Anterior cingulate cortex (tissue), 58 donors: ENCODE measurements around the gene ACSL6.

ENCODE experiments used
- DNase-seq, 58 donors: peaks; one replicate each; lab custom pipeline; 2025; lab: John Stamatoyannopoulos, UW

Gene ACSL6

DNA sequence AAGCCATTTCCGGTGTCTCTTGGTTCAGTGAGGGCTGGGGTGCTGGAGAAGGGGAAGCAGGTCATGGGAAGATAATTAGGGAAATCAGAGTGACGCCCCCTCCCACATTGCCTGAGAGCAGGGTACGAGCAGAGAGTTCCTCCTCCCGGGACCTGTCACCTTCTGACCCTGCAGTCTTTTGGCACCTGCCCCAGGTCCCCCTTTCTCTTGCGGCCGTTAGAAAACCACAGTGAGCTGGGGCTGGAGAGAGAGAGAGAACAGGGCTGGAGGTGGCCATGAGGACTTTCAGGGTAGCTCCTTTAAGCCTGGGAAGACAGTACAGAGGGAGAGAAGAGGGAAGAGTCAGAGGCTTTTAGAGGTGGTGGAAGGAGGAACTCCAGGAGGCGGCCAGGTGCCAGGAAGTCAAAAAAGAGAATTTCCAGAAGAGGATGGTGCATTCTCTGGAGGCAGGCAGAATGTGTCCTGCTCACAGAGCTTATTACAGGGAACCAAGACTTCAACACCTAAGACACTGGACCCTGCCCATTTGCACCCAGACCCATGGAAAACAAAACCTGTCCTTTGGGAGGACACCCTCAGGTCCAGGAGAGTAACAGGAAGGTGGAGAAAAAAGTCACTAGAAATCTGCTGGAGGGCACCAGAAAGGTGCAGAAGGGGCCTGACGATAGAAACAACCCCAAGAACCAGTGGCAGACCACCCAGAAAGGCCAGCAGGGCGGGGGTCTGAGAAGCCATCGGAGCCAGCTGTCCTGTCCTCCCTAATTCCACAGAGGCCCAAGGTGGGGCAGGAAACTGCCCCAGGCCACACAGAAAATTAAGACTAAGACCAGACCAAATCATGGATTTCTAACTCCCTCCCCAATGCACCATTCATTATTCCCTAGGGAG, 6.5 kb upstream of the ACSL6 start:
- DNase-seq: no peak

DNA sequence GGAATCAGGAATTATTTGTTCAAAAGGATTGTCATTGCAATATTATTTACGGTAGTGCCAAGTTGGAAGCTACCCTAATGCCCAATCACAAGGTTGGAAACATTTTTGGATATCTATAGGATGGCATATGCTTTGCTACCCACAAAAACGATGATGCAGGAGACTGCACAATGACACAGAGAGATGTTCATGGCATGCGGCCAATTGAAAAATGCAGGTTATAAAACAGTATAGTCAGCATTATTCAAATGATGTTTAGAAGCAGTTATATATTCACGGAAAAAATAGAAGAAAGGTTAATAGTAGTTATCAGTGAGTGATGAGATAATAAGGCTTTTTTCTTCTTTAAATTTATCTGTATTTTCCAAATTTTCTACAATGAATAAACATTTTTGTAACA, 5.9 kb upstream of the ACSL6 start:
- no peak for DNase-seq

DNA sequence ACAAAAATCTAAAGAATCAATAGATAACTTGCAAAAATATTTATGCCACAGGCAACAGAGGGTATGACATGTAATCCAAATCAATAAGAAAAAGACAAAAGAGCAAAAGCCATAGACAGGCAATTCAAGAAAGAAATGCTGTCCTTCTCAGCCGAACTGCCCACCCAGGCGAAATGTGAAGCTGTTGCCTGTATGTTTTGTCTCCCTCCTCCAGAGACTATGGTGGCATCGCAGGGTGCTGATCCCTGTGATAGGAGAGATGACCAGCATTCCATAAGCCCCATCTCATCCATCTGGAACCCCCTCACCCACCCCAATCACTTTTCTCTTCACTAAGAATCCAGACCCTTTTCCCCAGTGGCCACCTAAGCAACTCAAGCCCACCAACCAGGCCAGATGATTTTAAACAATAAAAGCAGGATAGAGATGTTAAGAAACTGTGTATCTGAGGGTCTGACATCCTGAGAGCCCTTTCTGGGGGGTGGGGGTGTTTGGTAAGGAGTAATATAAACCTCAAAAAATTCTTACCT, 5.3 kb upstream of the ACSL6 start:
- DNase-seq: no peak

DNA sequence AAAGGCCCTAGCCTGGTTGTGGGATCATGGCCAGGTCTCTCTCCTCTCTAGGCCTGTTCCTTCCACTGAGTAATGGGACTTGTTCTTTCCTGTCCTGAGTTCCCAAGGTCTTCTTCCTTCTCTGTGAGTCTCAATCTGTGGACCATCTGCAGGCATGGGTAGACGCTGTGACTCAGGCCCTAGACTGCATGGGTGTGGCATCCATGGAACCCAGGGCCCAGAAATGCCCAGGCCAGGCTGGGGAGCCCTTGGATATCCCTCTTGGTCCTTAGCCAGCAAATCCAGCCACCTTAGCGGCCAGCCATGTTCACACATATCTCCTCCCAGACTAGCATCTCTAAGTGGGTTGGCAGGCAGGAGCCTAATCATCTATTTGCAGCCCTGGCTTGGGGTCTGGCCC, 2.3 kb upstream of the ACSL6 start:
- DNase-seq: no peak

DNA sequence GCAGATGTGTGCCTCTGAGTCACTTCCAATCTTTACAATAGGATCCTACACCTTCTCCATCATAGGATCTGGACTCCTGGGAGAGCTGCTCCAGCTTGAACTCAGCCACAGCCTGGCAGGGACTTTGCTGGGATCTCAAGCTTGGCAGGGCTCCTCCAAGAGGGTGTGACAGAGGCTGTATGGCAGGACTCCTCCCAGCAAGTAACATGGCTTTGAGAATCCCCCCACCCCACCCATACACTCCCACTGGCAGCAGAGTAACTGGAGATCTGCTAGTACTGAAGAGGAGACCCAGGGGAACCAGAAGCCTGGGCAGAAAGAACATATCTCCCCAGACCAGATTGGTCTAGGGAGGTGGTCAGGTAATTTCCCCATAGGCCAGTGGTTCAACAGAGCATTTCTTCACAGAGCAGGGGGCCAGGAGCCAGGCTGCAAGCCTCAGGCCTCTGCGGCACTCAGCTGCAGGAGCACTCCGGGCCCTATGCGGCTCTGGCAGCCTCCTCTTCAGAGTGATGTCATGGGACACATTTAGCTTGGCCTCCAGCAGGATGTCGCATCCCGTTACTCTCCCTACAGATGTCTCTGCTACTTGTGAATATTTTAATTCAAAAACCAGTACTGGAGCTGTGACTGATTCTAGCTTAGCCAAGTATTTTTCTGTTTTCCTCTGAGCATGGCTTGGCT, 1.7 kb upstream of the ACSL6 start:
- peak in 17 of 58 donors; percentile 17 to 65 (median 33) for DNase-seq

DNA sequence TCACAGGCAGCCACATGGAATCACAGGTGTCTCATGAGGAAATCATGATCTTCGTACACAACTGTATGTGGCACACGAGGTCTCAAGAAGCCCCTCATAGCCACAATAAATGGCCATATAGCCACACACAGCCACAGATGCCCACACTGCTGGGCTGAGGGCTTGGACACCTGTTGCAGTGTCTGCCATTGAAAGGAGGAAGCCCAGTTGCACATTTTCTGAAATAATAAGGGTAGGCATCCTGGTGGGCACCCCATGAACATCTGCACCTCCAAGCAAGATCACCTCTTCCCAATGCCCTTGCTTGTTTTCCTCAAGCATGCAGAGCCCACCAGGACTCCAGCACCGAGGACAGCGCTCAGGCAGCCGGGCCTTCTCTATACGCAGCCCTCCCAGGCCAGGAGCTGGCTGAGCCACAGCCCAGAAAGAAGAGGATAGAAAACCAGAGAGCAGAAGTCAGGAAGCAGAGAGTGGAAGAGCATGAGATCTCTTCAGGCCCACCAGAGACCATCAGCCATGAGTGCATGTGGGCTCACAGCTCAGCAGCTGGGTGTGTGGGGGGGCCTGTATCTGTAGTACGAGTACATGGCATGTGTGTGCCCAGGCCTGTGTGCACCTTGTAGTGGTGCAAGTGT, 1.0 kb upstream of the ACSL6 start:
- peak in 2 of 58 donors; percentile 9 to 16 for DNase-seq

DNA sequence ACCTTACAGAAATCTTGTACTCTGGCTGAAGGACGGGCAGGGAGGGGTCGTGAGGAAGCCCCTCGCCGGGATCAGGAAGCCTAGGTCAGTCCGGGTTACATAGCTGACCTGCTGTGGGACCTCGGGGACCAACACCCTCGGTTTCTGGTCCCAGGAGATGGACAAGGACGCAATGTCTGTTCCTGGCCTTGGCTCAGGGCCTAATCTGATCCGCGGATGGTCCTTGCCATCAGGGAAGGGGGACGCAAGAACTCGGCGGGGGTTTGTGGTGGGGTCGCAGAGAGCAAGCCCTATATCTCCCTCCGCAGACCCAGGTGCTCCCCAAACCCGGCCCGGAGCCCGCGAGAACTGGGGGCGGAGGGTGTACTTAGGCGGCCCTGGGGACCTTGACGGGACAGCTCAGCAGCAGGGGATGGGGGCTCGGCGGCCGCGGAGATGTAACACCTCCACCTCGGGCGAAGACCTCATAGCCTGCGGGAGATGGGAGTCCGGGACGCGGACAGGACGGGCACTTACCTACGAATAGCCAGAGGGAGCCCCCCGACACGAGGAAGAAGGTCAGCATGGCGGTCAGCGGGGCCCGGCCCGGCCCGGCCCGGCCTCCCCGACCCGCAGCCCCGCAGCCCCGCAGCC, 353 bp downstream of the ACSL6 start:
- peak in 2 of 58 donors; percentile 38 to 40 for DNase-seq

DNA sequence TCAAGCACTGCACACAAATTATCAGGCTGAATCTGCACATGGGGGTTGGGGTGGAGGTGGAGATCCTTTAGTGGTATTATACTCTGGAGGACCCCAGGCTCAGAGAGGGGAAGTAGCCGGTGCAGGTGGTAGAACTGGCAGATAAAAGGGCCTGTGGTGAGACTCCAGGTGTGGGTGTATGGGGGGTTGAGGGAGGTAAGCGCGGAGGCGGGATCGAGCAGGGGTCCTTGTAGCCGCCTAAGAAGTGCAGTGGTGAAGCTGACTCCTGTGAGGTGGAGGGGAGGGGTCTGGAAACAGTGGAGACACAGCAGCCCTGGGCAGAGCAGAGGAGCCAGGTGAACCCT, 841 bp downstream of the ACSL6 start:
- no peak for DNase-seq

DNA sequence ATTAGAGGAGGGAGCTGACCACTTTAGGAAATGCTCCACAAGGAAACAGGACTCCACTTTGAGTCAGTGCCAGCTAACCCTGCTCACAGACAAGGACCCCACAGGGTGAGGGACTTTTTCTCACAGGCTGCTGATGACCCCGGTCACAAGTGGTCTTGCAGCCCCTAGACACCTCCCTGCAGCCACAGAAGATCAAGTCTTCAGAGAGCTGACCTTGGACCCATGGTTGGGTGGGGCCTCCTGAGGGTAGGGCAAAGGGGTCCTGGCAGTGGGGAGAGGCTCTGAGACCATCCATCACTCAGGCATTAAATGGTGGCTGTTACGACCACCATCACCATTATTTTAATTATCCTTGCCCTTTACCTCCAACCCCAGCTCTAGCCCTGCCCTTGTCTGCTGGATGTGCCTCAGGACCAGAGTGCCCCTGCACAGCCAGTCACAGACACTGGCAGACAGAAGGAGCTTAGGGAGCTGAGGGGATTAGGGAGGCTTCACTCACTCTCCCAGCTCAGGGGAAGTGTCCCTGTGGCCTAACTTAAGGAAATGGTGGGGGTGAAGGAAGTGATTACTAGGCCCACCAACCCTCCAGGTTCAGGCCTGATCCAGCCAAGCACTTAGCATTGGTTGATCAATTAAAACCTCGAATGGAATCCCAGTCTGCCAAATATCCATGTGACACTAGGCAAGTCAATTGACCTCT, 1.6 kb downstream of the ACSL6 start:
- DNase-seq: no peak

DNA sequence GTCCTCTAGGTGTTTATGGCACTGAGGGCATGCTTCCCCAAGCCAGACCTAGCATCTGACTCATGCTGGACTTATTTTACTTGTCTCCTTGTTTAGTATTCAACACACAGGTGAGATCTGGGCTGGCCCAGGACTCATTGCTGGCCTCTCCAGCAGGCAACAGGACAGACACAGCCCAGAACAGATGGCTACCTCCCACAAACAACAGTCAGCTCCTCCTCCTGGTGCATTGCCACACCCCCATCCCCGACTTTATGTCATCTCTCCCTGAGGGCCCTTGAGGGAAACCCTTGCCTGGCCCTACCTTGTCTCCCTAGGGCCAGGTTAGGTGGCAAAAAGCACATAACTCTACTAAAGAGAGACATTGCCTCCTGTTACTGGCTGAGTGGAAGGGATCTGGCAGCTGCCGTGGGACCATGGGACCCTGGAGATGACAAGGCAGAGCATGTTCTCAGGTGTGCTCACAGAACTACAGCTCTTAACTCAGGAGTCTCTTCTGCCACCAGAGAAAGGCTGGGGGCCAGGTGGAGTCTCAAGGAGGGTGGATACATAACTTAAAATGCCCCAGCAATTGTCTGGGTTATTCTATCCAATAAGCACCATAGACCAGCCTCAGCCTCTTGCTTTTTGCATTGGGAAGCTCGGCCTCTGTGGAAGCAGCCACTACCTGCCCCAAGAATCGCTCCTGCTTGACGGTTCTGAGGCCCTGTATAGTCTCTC, 2.3 kb downstream of the ACSL6 start:
- DNase-seq: peak in 6 of 58 donors; percentile 11 to 44 (median 22)

DNA sequence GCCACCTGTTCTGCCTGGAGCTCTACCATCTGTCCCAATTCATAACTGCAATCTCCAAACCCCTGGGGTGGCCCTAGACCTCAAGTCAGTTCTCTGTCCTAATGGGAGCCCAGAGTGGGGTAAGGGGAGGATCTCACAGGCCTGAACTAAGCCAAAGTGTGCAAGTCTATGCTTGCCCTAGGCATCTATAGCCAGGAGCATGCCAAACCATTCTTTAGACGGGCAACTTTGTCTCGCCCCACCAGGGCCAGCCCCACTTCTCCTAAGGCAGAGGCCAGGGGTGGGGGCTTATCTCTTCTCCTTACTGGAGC, 3.3 kb downstream of the ACSL6 start:
- DNase-seq: no peak

DNA sequence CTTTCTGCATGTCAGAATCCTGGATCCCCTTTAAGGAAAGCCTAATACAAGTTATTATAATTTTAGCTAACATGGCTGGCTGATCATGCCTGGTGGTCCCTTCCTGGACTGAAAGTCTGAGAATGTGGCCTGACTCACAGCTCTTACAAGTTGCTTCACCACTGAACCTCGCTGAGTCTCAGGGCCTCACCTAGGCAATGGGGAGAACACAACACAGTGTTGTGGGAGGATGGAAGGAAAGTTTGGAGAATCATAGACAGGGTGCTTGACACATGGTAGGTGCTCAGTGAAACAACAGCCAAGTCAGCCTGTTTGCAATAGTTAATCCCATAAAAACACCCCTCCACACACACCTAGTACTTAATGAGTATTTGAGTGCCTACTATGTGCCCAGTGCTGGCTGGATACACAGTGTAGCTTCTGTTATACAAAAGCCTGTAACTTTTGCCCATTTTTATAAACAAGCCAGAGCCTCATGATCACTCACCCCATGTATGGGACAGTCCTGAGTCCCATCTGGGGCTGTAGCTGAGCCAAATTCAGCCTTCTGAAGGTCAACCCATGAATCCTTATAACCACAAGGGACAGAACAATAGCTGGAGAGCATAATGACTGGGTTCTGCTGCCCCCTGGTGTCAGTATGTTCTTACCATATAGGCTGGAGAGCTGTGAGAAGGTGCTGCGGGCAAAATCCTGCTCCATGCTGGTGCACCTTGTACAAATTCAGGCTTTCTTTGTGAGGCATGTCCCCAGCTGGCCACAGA, 3.9 kb downstream of the ACSL6 start:
- DNase-seq: peak in 51 of 58 donors; percentile 17 to 89 (median 65)

DNA sequence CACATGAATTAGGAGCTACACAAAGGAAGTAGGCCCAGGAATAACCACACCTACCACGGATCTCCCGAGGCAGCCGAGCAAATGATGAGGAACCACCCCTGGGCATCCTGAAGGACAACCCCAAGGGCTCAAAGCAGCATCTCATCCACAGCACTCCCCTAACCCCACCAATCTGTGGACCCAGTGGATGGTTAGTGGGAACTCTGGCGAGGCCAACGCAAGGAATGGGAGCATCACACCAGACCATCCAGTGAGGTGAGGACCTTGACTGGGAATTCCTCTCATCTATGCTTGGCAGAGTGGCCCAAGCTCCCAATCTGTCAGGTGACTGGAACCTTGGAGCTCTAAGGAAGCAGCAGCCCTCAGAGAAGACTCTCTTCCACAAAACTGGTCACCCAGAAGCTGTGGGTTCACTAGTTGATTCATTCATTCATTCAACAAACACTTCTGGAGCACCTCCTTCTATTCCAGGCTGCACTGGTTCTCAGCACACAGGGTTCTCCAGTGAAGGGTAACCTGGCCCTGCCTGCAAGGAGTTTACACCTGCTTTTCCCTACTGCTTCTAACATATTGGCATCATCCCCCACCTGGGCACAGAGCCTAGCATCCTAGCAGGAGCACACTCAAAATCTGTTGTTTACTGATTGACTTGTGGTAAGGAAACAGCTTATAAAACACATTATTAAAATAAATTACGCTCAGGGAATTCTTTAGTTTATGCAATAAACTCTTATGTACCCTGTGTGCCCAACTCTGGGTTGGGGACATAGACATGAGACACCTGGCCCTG, 4.9 kb downstream of the ACSL6 start:
- no peak for DNase-seq

DNA sequence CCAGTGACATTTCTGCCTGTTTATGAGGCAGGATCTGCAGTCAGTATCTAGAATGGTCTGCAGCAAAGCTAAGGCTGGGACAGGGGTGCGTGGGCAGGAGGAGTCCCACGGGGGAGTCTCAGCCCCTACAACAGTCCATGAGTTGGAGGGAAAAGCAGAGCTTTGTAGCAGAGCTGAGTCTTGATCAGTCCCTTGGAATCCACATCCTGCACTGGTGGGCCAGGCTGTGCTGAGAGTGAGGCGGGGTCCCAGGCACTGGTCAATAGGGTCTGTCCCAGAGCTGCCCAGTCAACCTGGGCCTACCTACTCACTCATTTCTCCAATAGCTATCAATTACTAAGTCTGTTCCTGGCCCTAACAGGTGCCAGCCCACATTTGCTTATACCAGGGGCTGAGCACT, 5.9 kb downstream of the ACSL6 start:
- no peak for DNase-seq

DNA sequence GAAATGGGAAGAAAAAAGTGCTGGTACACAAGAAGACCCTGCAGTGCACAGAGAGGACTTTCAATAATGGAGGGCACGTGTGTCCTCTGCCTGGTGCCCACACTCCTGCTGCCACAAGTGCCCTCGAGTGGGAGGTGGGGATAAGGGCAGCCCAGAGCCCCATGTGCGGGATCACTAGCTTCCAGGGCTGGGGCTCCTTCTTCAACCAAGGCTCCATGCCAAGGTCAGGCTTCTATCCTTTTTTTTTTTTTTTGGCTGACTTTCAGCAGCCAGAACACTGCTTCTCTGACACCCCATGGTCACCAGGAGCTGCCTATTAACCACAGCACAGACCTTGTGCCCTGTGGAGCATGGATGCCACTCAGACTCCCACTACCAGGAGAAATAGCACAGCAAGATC, 7.5 kb downstream of the ACSL6 start:
- DNase-seq: peak in 18 of 58 donors; percentile 7 to 75 (median 41)

DNA sequence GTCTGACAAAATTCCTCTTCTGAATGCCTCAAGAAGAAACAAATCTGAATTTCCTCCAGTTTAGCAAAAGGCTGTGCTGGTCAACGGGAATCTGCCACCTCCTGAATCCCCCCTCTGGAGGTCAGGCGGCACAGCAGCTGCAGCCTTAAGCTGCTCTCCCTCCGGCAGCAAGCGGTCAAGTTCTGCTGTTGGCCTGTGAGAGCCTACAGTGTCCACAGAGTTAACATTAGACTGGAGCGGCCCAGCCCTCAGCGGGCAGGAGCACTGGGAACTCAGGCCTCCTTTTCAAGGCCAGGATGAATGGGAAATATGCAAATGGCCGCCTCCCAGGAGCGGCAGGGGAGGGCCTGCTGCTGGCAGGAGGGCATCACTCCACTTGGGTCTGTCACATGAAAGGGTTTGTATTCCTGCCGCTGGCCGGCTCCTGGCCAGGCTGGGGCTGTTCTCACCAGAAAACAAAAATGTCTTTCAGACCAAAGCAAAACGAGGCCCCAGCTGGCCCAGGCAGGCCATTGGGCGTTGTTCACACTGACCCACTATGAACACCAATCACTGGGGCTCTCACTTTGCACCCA, 8.2 kb downstream of the ACSL6 start:
- peak; percentile 21 to 98 (median 92) for DNase-seq

DNA sequence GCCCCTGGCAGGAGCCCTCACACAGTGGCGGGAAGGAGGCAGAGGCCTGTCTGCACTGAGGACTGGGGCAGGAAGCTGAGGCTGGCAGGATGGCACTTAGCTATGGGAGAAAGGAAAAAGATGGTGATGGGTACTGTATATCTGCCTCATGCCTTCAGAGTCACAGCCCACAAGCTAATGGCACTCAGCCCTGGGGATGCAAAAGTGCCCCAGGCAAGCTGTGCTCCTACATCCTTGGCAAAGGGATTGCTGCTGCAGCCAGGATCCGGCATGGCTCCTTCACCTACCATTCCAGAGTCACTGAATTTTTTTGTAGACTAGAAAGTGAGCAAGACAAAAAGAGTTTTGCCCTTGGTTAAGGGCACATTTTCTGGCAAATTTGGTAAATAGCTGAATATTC, 8.7 kb downstream of the ACSL6 start:
- DNase-seq: peak in 5 of 58 donors; percentile 13 to 56 (median 44)
